RPMI8226 (cell line): ENCODE data around the gene ZNF41.
"Not testable (repeated sequence)": the region's sequence is repeated elsewhere in the genome, so short reads cannot be mapped to it uniquely, and the experiment has no call there.

ENCODE experiments used
- DNase-seq: peaks from one replicate; pipeline ENCODE4 v3.0.0-alpha.2; 2015

ZNF41 gene

DNA sequence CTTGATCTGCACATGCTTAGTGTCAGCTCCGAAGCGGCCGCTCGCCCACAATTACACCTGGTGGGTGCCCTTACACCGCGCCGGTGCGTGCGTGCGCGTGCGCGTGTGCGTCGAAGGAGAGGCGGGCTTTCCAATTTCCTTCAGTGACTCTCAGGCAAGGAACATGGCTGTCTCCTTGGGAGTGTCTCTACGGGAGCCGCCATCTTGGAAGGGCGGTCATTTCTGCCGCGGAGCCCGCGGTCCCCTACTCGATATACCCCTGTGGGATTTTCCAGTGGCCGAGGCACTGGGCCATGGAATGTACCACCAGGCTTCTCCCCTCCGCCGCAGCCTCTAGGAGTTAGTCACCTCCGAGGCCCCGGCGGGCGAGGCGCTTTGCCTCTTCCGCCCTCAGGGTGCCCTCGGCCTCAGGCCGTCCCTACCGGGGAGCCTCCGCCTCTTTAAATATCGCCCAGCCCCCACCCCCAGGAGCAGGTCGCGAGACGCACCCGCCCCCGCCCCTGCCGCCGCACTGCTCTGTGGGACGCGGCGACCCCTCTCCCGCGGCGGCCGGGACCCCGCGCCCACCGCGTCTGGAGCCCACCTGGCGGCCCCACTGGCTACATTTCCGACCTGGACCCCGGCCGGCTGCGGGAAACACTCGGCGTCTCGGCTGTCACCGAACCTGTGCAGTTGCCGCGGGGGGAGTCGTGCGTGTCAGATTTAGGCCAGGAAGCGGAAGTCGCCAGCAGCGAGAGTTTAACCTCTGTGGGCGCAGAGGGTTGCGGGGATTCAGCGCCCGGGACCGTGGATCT lies at the start of gene ZNF41:
Gene ZNF41, minus strand, starts transcription at position 711 of the 794 bp plus-strand sequence. CDS start 15,741 bp downstream, outside the sequence.
- peak; percentile 93 for DNase-seq

DNA sequence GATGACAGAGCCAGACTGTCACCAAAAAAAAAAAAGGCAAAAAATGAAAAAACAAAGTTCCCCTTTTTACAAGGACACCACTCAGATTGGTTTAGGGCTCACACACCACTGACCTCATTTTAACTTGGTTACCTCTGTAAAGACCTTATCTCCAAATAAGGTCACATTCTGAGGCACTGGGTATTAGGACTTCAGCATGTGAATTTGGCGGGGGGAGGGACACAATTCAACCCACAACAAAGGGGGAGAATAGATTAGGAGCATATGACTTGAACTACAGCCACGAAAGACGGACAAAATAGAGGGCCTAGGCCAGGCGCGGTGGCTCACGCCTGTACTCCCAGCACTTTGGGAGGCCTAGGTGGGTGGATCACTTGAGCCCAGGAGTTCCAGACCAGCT lies 47.0 kb upstream of the ZNF41 start:
- DNase-seq = no peak

DNA sequence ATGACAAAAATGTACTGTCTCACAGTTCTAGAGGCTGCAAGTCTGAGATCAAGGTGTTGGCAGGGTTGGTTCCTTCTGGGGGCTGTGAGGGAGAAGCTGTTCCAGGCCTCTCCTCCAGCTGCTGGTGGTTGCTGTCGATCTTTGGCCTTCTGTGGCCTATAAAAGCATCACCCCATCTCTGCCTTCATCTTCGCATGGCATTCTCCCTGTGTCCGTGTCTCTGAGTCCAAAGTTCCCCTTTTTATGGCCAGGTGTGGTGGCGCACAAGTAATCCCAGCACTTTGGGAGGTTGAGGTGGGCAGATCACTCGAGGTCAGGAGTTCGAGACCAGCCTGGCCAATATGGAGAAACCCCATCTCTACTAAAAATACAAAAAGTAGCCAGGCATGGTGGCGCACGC lies 46.5 kb upstream of the ZNF41 start:
- DNase-seq = no peak

DNA sequence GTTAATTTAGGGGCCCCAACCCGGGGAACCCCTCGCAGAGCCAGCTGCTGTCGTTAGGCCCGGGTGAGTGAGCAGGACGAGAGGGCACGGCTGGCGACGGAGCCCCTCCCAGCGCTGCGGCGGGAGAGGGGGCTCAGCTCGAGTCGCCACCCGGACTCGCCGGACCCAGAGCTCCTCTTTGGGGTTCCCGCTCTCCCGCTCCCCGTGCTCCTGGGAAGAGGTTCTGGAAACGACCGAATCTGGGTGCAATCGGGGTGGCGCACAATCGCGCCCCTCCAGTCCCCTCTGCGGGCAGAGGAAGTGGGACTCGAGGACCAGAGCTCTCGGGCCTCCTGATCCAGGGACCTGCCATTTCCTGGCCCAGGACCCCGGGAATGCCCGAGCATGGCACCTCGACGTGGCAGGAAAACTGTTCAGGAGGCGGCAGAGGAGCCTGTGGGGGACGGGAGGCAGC lies 40.7 kb upstream of the ZNF41 start:
- no peak for DNase-seq

DNA sequence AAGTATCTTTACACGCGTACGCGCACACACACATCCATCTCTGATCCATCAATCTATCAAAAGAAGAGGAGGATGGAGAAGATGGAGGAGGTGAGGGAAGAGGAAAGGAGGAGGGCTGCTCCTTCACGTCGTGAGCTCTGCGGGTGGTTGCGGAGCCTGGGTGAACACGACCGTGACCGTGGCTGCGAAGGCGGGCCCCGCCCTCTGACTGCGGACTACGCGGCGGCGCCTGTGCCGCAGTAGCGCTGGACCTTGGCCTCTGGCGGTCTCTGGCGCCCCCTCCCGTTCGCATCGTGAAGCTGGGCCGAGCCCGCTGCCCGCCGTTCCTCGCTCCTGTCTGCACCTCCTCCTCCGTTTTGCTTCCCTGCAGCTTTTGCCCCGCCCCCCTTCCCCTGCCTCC lies 40.3 kb upstream of the ZNF41 start:
- DNase-seq = peak; percentile 81

DNA sequence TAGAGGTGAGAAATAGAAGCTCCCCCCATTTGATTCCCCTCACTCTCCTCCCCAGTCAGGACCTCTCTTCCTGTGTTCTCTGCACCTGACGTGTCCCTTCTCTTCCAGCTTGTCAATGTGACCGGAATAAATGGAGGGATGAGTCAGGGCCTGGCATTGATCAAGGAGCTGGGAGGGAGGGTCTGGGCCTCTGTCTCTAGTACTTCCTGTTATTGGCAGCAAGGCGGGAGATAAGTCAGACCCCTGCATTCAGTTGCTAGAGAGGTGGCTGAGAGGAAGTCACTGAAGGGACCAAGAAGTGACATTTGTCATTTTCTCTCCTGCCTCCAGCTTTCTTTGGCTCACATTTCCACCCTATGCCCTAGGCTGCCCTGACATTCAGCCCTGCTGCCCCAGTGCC lies 35.1 kb upstream of the ZNF41 start:
- no peak for DNase-seq

DNA sequence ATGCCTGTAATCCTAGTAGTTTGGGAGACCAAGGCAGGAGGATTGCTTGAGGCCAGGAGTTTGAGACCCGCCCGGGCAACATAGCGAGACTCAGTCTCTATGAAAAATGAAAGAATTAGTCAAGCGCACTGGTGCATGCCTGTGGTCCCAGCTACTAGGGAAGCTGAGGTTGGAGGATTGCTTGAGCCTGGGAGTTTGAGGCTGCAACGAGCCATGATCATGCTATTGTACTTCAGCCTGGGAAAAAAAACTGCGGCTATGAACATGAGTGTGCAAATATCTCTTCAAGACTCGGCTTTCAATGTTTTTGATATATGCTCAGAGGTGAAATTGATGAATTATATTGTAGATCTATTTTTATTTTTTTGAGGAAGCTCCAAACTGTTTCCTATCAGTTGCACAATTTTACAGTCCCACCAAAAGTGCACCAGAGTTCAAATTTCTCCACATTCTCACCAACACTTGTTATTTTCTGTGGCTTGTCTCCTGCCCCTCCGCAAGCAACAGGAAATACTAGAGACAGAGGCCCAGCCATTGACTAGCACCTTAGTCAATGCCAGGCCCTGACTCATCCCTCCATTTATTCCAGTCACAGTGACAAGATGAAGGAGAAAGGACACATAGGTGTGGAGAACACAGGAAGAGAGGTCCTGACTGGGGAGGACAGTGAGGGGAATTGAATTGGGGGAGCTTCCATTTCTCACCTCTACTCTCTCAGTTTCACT lies 33.1 kb upstream of the ZNF41 start:
- no peak for DNase-seq

DNA sequence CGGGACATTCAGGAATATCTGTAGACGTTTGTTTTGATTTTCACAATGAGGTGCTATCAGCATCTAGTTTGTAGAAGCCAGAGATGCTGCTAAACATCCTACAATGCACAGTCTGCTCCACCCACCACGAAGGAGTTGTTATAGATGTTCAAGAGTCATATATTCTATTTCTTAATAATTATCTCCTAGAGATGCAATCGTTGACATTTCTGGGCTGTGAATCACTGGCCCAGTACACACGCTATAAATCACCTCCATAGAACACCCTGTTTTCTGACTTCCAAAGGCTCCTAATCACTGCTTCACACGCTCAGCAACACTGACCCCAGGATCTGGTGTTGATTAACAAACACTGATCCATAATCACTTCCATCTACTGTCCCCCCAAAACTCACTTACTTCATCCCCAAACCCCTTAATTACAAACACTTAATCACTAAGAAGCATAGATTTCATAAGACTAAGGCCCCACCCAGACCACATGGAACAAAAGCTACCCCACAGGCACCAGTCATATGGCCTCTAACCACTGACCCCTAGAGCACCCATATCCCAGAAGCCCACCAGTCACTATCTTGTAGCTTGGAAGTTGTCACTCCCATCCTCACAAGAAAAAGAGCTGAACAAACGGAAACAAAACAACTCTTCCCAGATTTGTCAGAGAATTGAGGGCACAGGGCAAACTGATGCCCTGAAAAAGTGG lies 31.7 kb upstream of the ZNF41 start:
- DNase-seq = no peak

DNA sequence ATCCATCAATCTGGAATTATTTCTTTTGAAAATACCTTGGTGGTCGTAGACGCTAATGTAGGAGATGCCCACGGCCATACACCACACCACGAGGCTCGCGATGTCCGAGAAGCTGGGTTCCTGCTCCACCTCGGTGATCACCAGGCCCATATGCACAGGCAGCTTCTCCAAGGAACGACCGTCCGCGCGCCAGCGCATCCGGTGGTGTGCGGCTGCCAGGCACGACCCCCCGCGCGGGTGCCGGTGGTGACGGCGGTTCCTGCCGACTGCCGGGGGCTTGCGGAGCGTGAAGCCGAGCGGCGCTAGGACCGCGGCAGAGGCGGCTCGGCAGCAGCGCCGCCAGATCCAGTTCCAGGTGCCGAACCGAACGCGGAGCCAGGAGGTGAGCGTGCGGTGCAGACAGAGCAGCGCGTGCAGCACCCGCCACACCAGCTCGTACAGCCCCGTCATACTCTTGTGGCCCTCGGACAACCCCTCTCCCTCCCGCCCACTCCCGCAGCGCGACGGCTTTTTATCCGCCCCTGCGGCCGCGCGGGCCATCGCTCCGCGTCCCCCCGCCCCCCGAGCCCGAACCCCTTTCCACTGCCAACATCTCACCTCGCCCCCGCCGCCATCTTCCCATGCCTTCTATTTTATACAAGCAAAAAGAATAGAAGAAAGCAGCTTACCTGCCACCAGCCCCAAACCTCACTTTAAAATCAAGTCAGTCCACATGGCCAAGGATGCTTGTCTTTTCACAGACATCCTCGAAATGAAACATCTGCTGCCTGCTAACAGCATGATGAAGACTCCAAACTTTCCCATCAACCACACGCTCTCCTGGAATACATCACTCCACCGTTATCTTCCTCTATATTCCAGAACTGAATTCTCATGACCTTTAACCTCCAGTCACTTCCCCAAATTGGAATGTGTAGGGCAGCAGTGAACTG lies 30.3 kb upstream of the ZNF41 start:
- DNase-seq = not testable (repeated sequence)

DNA sequence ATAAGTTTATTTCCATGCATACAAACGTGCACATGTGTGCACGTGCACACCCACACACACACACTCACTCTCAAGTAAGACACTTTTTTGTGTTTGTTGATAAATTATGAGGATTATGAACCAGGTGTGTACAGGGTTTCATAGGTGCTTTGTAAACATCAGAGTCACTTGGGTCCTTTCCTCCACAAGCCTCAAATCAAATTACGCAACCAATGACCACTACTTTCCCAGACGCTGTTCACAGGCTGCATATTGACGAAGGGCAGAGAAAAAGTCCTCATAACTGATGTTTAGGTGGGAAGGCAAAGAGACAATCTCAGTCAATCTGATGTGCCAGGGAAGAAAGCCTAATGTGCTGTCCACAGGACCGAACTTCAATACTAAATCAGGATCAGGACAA lies 29.4 kb upstream of the ZNF41 start:
- not testable (repeated sequence) for DNase-seq

DNA sequence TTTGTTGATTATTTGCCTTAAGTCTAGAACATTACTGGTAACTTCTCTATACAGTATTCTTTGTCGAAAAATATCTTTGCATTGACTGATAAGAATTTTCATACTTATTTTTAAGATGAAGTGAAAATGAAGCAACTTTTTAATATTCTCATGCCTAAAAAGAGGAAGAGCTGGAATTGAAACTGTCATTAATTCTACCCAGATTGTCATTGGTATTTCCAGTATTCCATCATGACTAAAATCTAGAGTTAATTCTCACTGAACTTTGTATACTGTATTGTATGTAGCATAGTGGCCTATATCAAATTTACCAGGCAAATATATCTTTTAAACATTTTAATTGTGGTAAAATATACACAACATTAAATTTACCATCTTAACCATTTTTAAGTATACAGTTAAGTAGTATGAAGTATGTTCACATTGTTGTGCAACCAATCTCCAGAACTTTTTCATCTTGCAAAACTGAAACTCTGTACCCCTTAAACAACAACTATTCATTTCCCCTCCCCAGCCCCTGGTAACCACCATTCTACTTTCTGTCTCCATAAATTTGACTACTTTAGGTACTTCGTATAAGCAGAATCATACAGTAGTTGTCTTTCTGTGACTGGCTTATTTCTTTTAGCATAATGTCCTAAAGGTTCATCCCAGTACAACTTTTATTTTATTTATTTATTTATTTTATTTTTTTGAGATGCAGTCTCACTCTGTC lies 24.3 kb upstream of the ZNF41 start:
- DNase-seq = no peak

DNA sequence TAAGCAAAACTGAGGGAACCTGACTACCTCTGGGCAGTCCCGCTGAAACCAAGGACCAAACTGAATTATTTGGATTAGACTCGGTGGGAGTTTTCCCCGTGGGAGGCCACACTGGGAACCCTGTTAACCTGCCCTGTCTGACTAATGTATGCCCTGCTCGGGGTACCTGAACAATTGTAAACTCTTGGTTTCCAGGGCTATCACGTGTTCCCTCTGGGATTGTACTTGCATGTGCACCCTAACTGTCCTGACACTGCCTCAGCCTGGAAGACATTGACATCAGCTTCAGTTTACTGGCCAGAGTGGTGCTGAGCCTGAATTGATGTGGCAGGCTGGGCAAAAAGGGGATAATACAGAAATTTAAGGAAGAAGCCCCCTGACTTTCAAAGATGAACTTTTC lies 20.1 kb upstream of the ZNF41 start:
- DNase-seq = no peak

DNA sequence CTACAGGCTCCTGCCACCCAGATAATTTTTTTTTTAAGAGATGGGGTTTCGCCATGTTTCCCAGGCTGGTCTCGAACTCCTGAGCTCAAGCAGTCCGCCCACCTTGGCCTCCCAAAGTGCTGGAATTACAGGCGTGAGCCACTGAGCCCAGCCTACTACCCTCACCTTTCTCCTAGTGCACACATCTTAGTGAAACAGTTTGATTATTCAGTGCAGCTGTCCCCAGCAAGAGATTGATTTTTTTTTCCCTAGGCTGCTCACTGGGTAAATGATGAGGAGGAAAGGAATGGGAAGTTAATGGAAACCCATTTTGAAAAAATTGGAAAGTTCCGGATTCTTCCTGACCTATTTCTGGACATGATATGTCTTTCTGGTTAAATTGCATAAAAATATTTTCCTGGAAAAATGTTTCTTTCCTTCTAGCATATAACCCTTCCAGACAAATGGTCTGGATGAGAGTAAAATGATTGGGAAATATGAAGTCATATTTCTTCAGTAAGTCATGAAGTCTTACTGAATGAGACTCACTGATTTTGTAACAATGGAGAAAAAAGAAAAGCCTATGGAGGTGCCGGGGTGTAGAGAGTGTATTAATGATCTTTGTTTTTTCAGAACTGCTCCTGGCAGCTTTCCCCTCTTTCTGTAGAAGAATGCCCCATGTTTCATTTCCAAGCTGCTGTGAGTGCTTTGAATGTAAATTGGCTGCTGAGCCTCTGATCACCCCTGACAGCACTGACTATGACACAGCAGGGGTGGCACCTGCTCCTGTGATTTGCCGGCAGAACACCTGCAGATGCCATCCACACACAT lies 19.5 kb upstream of the ZNF41 start:
- peak; percentile 33 for DNase-seq

DNA sequence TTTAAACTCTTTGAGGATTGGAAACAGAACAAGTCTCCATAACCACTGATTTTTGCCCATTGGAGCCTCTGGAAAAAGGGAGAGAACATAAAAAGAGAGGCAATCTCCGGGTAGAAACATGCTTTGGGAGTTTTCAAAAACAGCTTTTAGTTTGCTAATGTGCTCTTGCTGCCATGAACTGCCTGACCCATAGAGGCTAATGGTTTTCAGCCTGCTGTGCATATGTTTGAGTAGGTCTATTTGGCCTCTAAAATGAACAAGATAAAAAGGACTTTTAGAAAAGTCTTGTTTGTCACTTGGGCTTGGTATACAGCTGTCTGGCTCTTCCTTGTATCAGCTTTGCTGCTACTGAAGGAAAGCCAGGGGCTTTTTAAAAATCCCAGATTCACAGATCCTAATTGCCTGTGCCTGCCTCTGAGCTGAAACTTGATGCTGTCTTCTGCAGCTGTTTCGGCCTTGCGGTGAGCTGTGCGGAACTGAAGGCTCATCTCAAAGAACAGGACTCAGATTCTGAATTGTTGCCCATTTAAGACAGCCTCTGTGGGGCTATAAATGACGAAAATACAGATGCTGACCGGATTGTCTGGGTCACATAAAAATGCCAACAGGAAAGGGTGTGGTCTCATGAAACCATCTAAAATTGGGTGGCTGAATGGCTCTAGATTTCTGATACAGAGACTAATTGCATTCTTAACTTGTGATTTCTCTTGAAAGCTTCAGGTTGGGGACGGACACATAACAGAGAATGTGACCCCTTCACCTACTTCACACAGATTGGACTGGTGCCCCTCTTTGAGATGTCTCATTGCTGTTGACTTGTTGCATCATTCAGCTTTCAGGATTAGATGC lies 18.4 kb upstream of the ZNF41 start:
- DNase-seq = peak; percentile 62

DNA sequence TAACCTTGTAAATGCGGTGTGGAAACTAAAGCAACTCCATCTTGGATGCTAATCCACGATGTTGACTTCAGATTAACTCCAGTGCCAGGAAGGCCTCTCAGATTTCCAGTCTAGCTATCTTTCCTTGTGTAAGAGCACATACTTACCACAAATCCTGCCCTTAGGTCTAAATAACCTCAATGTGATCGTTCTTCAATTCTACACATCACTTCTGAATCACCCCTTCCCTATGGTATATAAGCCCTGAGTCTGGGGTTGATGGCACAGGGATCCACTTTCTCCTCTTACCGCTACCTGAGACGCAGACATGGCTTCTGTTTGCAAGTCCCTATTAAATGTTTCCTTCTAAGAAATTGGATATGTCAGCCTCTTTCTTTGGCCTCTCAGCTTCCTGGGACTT lies 17.5 kb upstream of the ZNF41 start:
- DNase-seq = no peak

DNA sequence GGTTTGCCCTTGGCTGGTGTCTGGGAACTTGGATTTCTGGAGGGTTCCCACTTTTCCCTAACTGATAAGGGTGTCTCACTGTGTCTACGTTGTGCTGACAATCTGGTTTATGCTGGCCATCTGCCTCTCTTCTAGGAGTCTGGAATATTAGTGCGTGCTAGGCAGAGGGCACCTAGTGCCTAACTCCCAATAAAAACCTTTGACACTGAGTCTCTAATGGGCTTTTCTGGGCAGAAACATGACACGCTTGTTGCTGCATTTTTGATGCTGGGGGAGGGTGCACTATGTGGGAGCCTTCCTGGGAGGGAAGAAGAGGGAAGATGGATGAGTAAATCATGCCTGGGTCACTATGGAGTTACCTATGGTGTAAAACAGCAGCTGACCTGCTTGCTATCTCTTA lies 16.3 kb upstream of the ZNF41 start:
- no peak for DNase-seq

DNA sequence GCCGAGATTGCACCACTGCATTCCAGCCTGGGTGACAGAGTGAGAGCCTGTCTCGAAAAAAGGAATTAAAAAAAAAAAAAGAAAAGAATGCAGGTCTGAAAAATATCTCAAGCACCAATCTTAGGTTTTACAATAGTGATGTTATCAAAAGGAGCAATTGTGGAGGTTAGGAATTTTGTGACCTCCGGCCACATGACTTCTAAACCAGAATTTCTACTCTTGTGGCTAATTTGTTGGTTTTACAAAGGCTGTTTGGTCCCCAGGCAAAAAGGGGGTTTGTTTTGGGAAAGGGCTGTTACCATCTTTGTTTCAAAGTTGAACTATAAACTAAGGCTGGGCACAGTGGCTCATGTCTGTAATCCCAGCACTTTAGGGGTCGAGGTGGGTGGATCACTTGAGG lies 15.4 kb upstream of the ZNF41 start:
- DNase-seq = no peak

DNA sequence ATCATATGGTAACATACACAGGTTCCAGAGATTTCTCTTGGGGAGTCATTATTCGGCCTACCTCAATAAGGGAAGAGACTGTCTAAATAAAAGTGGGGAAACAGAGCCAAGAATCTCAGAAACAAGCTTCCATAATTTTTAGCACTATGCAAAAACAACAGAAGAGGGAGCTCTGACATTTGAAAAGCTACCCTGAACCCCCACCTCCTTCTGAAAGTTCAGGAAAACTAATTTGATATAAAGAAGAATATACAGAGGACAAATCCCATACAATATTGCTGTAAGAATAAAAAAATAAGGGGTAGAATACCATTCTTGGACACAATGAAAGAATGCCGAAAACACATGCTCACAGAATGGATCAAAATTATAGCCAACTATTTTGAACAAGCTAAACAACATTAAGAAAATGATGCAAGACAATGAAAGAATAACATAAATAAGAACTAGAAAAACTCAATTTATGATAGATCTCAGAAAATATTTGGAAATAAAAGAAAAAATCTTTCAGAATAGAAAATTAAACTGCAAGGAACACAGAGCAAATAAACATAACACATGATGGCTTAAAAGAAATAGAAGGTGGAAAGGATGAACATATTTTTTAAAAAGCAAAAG lies 14.4 kb upstream of the ZNF41 start:
- DNase-seq = no peak

DNA sequence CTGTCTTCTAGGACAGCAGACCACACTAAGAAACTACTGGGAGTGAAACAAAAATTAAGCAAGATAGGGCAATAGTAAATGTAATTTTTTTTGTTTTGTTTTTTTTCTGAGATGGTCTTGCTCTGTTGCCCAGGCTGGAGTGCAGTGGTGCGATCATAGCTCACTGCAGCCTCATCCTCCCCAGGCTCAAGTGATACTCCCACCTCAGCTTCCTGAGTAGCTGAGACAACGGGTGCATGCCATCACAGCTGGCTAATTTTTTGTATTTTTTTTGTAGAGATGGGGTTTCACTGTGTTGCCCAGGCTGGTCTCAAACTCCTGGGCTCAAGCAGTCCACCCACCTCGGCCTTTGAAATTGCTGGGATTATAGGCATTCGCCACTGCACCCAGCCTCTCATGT lies 9.1 kb upstream of the ZNF41 start:
- DNase-seq = not testable (repeated sequence)
